Hepatocyte (in vitro differentiated cells): Measurements from ENCODE around the gene FRAT2. TPM values are rescaled to one million over a fixed set of nuclear protein-coding genes. Genes with fewer than 3 reads are reported as not detected.

Experiments used
- DNase-seq: peaks from one replicate; pipeline ENCODE4 v3.0.0-alpha.2; 2016; ENCODE audit warnings: low spot score
- H2AFZ ChIP-seq: fragments of 200-600 bp; sonication (generic); 2 replicates; pipeline ENCODE4 v1.6.0; 2016; ENCODE audit warnings: antibody characterized with exemption, mild to moderate bottlenecking
- H3K27ac ChIP-seq: fragments of 200-600 bp; sonication (generic); 2 replicates; pipeline ENCODE4 v1.5.1; 2016; ENCODE audit warnings: mild to moderate bottlenecking
- H3K27me3 ChIP-seq: fragments of 200-600 bp; sonication (generic); 2 replicates; pipeline ENCODE4 v1.6.1; 2016
- H3K36me3 ChIP-seq: fragments of 200-600 bp; sonication (generic); replicated peaks from 2 replicates; pipeline ENCODE4 v1.5.1; 2016; ENCODE audit warnings: low read depth; ENCODE audit not compliant: insufficient read depth
- H3K4me1 ChIP-seq: fragments of 200-600 bp; sonication (generic); 2 replicates; pipeline ENCODE4 v1.5.1; 2016; ENCODE audit warnings: mild to moderate bottlenecking, moderate library complexity; ENCODE audit not compliant: insufficient read depth
- H3K4me2 ChIP-seq: fragments of 200-600 bp; sonication (generic); 2 replicates; pipeline ENCODE4 v1.6.0; 2016
- H3K4me3 ChIP-seq: fragments of 200-600 bp; sonication (generic); 2 replicates; pipeline ENCODE4 v1.5.1; 2016; ENCODE audit warnings: mild to moderate bottlenecking
- H3K79me2 ChIP-seq: fragments of 200-600 bp; sonication (generic); 2 replicates; pipeline ENCODE4 v1.6.0; 2017; ENCODE audit warnings: mild to moderate bottlenecking
- H3K9me2 ChIP-seq: fragments of 200-600 bp; sonication (generic); replicated peaks from 2 replicates; pipeline ENCODE4 v1.6.0; 2017; ENCODE audit warnings: mild to moderate bottlenecking; ENCODE audit not compliant: insufficient read depth
- H3K9me3 ChIP-seq: fragments of 200-600 bp; sonication (generic); 2 replicates; pipeline ENCODE4 v1.5.1; 2016; ENCODE audit warnings: low read depth, mild to moderate bottlenecking
- H4K20me1 ChIP-seq: fragments of 200-600 bp; sonication (generic); 2 replicates; pipeline ENCODE4 v1.6.0; 2016; ENCODE audit warnings: mild to moderate bottlenecking; ENCODE audit not compliant: insufficient read depth, poor library complexity, severe bottlenecking
- CTCF ChIP-seq: fragments of 200-600 bp; sonication (generic); IDR thresholded peaks from 2 replicates; pipeline ENCODE4 v1.5.1; 2016; ENCODE audit warnings: antibody characterized with exemption, mild to moderate bottlenecking; ENCODE audit not compliant: poor library complexity
- EZH2 ChIP-seq: fragments of 200-600 bp; sonication (generic); IDR thresholded peaks from 2 replicates; pipeline ENCODE4 v1.6.1; 2016; ENCODE audit warnings: antibody characterized with exemption, mild to moderate bottlenecking, borderline replicate concordance
- EZH2phosphoT487 ChIP-seq: fragments of 200-600 bp; sonication (generic); IDR thresholded peaks from one replicate; pipeline ENCODE4 v1.6.1; 2018; ENCODE audit warnings: antibody characterized with exemption, mild to moderate bottlenecking, low read depth, moderate library complexity; ENCODE audit not compliant: unreplicated experiment, severe bottlenecking
- WGBS: methylation state at CpG from one replicate; pipeline ENCODE4 v1.1.6; 2016; ENCODE audit warnings: low lambda C conversion rate; ENCODE audit errors: missing lambda C conversion rate; 5-methylcytosine and 5-hydroxymethylcytosine counted together
- polyA plus RNA-seq: library from polyadenylated mRNA; unstranded; fragments of >200 nt; fragmentation: Nextera tagmentation; extraction: Ambion mirVana; gene quantifications from 2 replicates; pipeline ENCODE4 v1.2.1, GENCODE V29; 2016
- total RNA-seq: library from RNA; depleted of rRNA; stranded (reverse); fragments of >200 nt; gene quantifications from 2 replicates; pipeline ENCODE4 v1.2.3, GENCODE V29; 2014

The FRAT2 gene
- total and polyA plus RNA-seq, 2 experiments from 2014 or later = 27.4 to 29.4 TPM

DNA sequence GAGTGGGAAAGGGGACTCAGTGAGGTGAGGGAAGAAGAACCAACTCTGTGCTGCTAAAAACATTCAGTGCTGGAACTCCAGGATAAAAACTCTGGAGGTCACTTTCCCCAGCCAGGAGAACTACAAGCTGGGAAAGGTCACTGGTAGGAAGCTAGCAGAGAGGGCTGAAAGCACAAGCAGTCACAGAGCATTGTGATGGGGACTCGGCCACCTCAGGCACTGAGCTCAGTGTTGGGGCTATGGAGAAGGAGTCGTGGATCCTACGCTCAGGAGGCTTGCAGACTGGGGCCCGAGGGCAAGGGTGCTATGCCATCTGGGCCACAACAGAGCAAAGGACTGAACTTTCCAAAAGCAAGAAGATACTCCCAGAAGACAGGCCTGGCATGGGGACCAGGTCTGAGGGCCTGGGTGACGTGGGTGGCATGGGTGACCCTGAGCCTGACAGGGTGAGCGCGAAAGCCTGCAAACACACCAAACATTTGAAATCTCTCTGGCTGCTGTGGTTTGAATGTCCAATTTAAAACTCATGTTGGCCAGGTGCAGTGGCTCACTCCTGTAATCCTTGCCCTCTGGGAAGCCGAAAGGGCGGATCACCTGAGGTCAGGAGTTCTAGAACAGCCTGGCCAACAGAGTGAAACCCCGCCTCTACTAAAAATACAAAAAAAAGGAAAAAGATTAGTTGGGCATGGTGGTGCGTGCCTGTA lies 32.3 kb downstream of the FRAT2 start:
- no peaks in the 10 kb centered on the region for H3K27me3 ChIP-seq
- H3K9me3 ChIP-seq = no peaks in the 10 kb centered on the region
- no peaks in the 10 kb centered on the region for H3K9me2 ChIP-seq
- H3K4me2 ChIP-seq = no peak overlapping the region
- DNase-seq = no peak
- WGBS = 93% methylated on average over 11 of the region's 11 CpGs
- no peaks in the 10 kb centered on the region for H3K36me3 ChIP-seq
- H3K4me1 ChIP-seq = peaks cover 7% of the 10 kb centered on the region
- no peak for TF ChIP-seq EZH2
- TF ChIP-seq EZH2phosphoT487 = no peak
- TF ChIP-seq CTCF = no peak
- H3K79me2 ChIP-seq = no peaks in the 10 kb centered on the region
- no peak overlapping the region for H2AFZ ChIP-seq
- no peak overlapping the region for H3K27ac ChIP-seq
- no peak overlapping the region for H3K4me3 ChIP-seq
- H4K20me1 ChIP-seq = no peaks in the 10 kb centered on the region

DNA sequence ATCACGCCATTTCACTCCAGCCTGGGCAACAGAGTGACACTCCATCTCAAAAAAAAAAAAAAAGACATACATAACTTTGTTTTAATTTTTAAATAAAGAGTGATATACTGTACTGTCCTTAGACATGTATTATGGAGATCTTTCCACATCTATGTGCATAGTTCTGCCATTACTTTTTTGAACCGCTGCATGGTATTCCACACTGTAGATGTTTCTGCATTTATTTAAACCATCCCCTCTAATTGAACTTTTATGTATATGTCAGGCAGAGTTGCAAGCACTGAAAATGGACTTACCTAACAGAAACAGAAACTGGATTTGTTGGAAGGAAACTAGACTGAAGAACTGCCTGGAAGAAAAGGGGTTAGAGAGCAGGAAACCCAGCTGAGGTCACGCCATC lies 33.5 kb downstream of the FRAT2 start:
- Histone ChIP-seq H3K27ac (no peak overlapping the region), H3K9me3 (no peaks in the 10 kb centered on the region), H3K79me2 (no peaks in the 10 kb centered on the region), H3K9me2 (no peaks in the 10 kb centered on the region), H4K20me1 (no peaks in the 10 kb centered on the region), H3K4me2 (no peak overlapping the region), H2AFZ (no peak overlapping the region), H3K4me1 (peaks cover 7% of the 10 kb centered on the region), H3K36me3 (no peaks in the 10 kb centered on the region), H3K27me3 (no peaks in the 10 kb centered on the region), H3K4me3 (no peak overlapping the region)
- no peak for TF ChIP-seq EZH2phosphoT487
- no peak for TF ChIP-seq EZH2
- TF ChIP-seq CTCF = no peak
- DNase-seq = no peak
- WGBS = 94% methylated on average over 3 of the region's 3 CpGs

DNA sequence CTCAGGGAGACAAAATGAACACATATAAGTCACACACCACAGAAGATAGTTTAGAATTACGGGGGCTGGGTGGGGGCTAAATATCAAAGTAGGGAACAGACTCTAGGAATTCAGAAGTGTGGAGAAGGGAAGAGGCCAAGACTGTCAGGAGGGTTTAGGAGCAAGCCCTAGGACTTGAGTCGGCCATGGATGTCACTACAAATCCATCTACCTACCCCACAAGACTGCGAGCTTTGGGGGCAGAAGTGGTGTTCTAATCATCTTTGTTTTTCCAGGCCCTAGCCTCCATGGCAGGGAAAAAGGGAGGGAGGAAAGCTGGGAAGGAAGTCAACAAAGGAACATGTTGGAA lies 36.3 kb downstream of the FRAT2 start:
- Histone ChIP-seq H3K9me2 (no peaks in the 10 kb centered on the region), H3K4me3 (no peak overlapping the region), H3K79me2 (no peaks in the 10 kb centered on the region), H3K27ac (peak overlapping the region; percentile 88), H4K20me1 (no peaks in the 10 kb centered on the region), H2AFZ (peak overlapping the region; percentile 2), H3K27me3 (no peaks in the 10 kb centered on the region), H3K4me1 (peaks cover 7% of the 10 kb centered on the region), H3K4me2 (peak overlapping the region; percentile 41), H3K9me3 (no peaks in the 10 kb centered on the region), H3K36me3 (no peaks in the 10 kb centered on the region)
- 48% methylated on average over 3 of the region's 3 CpGs for WGBS
- TF ChIP-seq EZH2 (no peak), EZH2phosphoT487 (no peak), CTCF (no peak)
- no peak for DNase-seq
